ENCODE results near the gene BCLAF1. TPM values are rescaled to one million over a fixed set of nuclear protein-coding genes. Genes with fewer than 3 reads are reported as not detected.

Gene BCLAF1
- total and polyA plus RNA-seq, 9 of the 15 experiments (the other 6 are each of a cell fraction or from before 2014, with no cell fraction given): 65.4 to 286 (median 165) TPM

- Histone ChIP-seq H3K27ac (ENCODE audit: extremely low read depth, low read depth, low read length) (no peak overlapping the region), H3K27me3 (ENCODE audit: control insufficient read depth in 2 of 2, insufficient read depth in 2 of 2, low read length in 2 of 2) (no peaks in the 10 kb centered on the region; a peak in 1 of 5 replicates), H3K9me3 (replicated peaks; ENCODE audit: control insufficient read depth, insufficient read depth, low read depth, low read length) (no peaks in the 10 kb centered on the region), H3K9me1 (ENCODE audit: control insufficient read depth, insufficient read depth, low read length) (no peaks in the 10 kb centered on the region), H3K4me1 (replicated peaks in 1 of 2; ENCODE audit: control insufficient read depth in 2 of 2, insufficient read depth in 2 of 2, low read length in 2 of 2) (peaks cover 0 to 4% of the 10 kb centered on the region in 2 experiments; a peak in 2 of 5 replicates), H3K9ac (ENCODE audit: insufficient read depth in 1 of 2, low read depth in 2 of 2, low read length in 2 of 2) (no peak overlapping the region), H3K79me2 (ENCODE audit: control insufficient read depth, insufficient read depth, low read length) (no peaks in the 10 kb centered on the region), H2AFZ (ENCODE audit: low read depth, low read length) (0 out of 2 replicates have a peak overlapping the region, but pooled peaks have one; percentile 18), H4K20me1 (replicated peaks; ENCODE audit: control insufficient read depth, insufficient read depth, low read length) (no peaks in the 10 kb centered on the region), H3K4me3 (no peak overlapping the region), H3K36me3 (ENCODE audit: control insufficient read depth, insufficient read depth, low read length) (no peaks in the 10 kb centered on the region), H3K4me2 (ENCODE audit: insufficient read depth, low read length) (no peak overlapping the region)
- intact Hi-C loops (cut with micrococcal nuclease): no loop called here
- TF ChIP-seq ZFX (CRISPR knock-in tag; IDR thresholded peaks at IDR 0.05) (0 out of 2 replicates have a peak, but pooled peaks have one; percentile 19), SMARCA4 (IDR thresholded peaks at IDR 0.05) (no peak)
- no TSS peak for BruUV-seq (replicated peaks)
- POLR2A ChIA-PET: interaction anchor here (0.6 to 2.6 kb wide), 3 partner anchors 13 to 15 kb away, joined by 3 to 28 read pairs (median 5); partner anchors contain the start of gene BCLAF1
- no peak for FAIRE-seq
- no peak for ATAC-seq
- DNase-seq (ENCODE audit: extremely low read depth in 1 of 4, low spot score in 3 of 4): no peak
- 31% methylated on average over 3 of the region's 3 CpGs for WGBS (ENCODE audit: insufficient coverage, low coverage, missing lambda C conversion rate)
- in situ Hi-C loops (cut with MboI): no loop called here
- CTCF ChIA-PET (ENCODE audit: low intra/inter-chr PET ratio): no interaction called here
These were observed 13.9 kb upstream of the BCLAF1 start for GRCh38 chr6:136303516-136303915.

GRCh38 chr6:136294621-136295020 is 5.0 kb upstream of the BCLAF1 start:
- Histone ChIP-seq H3K9me3 (replicated peaks; ENCODE audit: control insufficient read depth, insufficient read depth, low read depth, low read length) (no peaks in the 10 kb centered on the region), H3K79me2 (ENCODE audit: control insufficient read depth, insufficient read depth, low read length) (peaks cover 8% of the 10 kb centered on the region; the same call in 2 of the 3 replicates), H3K4me1 (replicated peaks in 1 of 2; ENCODE audit: control insufficient read depth in 2 of 2, insufficient read depth in 2 of 2, low read length in 2 of 2) (peaks cover 0 to 7% of the 10 kb centered on the region in 2 experiments; a peak in 3 of 5 replicates), H3K27me3 (ENCODE audit: control insufficient read depth in 2 of 2, insufficient read depth in 2 of 2, low read length in 2 of 2) (no peaks in the 10 kb centered on the region; a peak in 2 of 5 replicates), H2AFZ (ENCODE audit: low read depth, low read length) (no peak overlapping the region), H3K4me3 (no peak overlapping the region), H3K36me3 (ENCODE audit: control insufficient read depth, insufficient read depth, low read length) (no peaks in the 10 kb centered on the region), H3K9me1 (ENCODE audit: control insufficient read depth, insufficient read depth, low read length) (no peaks in the 10 kb centered on the region), H3K4me2 (ENCODE audit: insufficient read depth, low read length) (no peak overlapping the region), H3K9ac (ENCODE audit: insufficient read depth in 1 of 2, low read depth in 2 of 2, low read length in 2 of 2) (no peak overlapping the region; a peak in 1 of 4 replicates), H4K20me1 (replicated peaks; ENCODE audit: control insufficient read depth, insufficient read depth, low read length) (no peaks in the 10 kb centered on the region), H3K27ac (ENCODE audit: extremely low read depth, low read depth, low read length) (no peak overlapping the region)
- in situ Hi-C loops (cut with MboI) (no loop called here), intact Hi-C loops (cut with micrococcal nuclease) (loop anchor here (5.0 kb wide), 1 partner anchor 498 kb away; the partner anchor contains the start of gene MAP3K5)
- POLR2A ChIA-PET: interaction anchor here (1.0 kb wide), 1 partner anchor 21 kb away, joined by 3 read pairs; no protein-coding TSS in a partner anchor
- BruUV-seq (replicated peaks): no TSS peak
- no peak for FAIRE-seq
- no peak for DNase-seq (ENCODE audit: extremely low read depth in 1 of 4, low spot score in 3 of 4)
- CTCF ChIA-PET (ENCODE audit: low intra/inter-chr PET ratio): no interaction called here
- ATAC-seq: no peak
- WGBS (ENCODE audit: insufficient coverage, low coverage, missing lambda C conversion rate): 40% methylated on average over 3 of the region's 3 CpGs
- no peak for TF ChIP-seq ZNF740 (CRISPR knock-in tag; IDR thresholded peaks at IDR 0.05)
- no peak for TF ChIP-seq ZNF740 (tag; IDR thresholded peaks at IDR 0.05)
- no peak for TF ChIP-seq MCM7 (IDR thresholded peaks at IDR 0.05)
- TF ChIP-seq ASH1L (IDR thresholded peaks at IDR 0.05; ENCODE audit: borderline replicate concordance, low read depth, partially characterized antibody): no peak
